MM.1S (cell line): ENCODE results near the gene TRIM27.

Experiments used
- CTCF ChIP-seq: fragments of 300-600 bp; sonication (generic); IDR thresholded peaks from 2 replicates; pipeline ENCODE4 v1.5.1; 2016; ENCODE audit warnings: antibody characterized with exemption, low read length, mixed read lengths
- EZH2 ChIP-seq: fragments of 300-600 bp; sonication (generic); optimal IDR thresholded peaks from 2 replicates; pipeline ENCODE3; 2017; ENCODE audit warnings: low read depth, mild to moderate bottlenecking, antibody characterized with exemption, low read length, mixed read lengths
- EZH2phosphoT487 ChIP-seq: fragments of 300-600 bp; sonication (generic); IDR thresholded peaks from 2 replicates; pipeline ENCODE4 v1.6.1; 2018; ENCODE audit warnings: antibody characterized with exemption, low read length

DNA sequence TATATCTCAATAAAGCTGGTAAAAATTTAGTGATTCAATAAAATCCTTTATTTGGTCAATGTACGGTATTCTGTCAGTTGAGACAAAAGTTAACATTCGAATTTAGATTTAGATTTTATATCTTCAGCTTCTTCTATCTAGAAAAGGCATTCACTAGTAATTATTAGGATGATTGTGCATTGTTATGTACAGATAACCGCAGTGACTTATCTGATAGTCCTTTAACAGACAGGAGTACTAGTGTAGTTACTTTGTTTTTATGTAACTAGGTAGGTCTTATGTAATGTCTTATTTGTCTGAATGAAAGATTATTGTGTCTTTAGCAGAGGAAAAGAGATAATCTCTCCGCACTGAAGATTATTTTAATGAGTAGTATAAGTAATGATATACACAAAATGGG lies 31.3 kb downstream of the TRIM27 start:
- TF ChIP-seq EZH2 (no peak), CTCF (no peak), EZH2phosphoT487 (no peak)
